ENCODE data around the gene CDK5. TPM values are rescaled to one million over a fixed set of nuclear protein-coding genes. Genes with fewer than 3 reads are reported as not detected.

The CDK5 gene
- total and polyA plus RNA-seq, 10 of the 15 experiments (the other 5 are each of a cell fraction or from before 2014, with no cell fraction given) = 1.5 to 33.4 (median 21.6) TPM

DNA sequence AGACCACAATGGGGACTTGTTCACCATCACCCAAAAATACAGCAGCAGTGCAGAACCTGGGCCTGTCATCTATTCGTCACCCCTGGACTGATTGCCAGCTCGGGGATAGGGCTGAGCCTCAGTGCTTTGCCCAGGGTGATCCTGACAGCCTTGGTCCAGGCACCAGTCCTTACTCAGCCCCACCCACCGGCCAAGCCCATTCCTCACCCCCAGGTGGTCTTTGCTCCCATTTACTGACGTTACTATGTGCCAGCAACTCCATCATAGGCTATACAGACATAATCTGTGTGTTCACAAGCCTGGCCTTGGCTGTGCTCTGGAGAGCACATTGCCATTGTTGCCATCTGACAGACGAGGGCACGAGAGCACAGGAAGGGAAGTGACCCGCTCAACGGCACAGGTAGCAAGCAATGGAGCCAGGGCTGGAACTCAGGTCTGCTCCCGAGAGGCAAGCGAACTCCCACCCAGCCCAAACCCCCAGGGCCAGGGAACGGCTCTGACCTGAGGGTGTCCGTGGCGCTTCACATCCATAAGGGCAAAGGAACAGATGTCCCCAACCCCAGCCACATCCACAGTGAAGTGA lies 40.2 kb downstream of the CDK5 start:
- Histone ChIP-seq H3K36me3 (ENCODE audit: control insufficient read depth in 2 of 2, insufficient read depth in 2 of 2, low read length in 1 of 2) (no peaks in the 10 kb centered on the region), H3K4me1 (ENCODE audit: control insufficient read depth, insufficient read depth, low read length) (peaks cover 9% of the 10 kb centered on the region), H3K27me3 (replicated peaks in 1 of 2; ENCODE audit: control insufficient read depth in 2 of 2, insufficient read depth in 2 of 2, low read length in 1 of 2) (peaks cover 8 to 10% of the 10 kb centered on the region in 2 experiments; a peak in 3 of 4 replicates), H3K9ac (ENCODE audit: control insufficient read depth, insufficient read depth, low read length) (no peak overlapping the region), H3K9me3 (replicated peaks; ENCODE audit: control insufficient read depth, insufficient read depth, low read length) (no peaks in the 10 kb centered on the region), H3K79me2 (ENCODE audit: control insufficient read depth, insufficient read depth, low read length) (no peaks in the 10 kb centered on the region), H2AFZ (ENCODE audit: control insufficient read depth, low read depth, low read length) (no peak overlapping the region), H3K4me3 (no peak overlapping the region), H3K27ac (ENCODE audit: control insufficient read depth, insufficient read depth) (no peak overlapping the region), H3K4me2 (ENCODE audit: control insufficient read depth, insufficient read depth) (no peak overlapping the region), H4K20me1 (ENCODE audit: control insufficient read depth, insufficient read depth) (no peaks in the 10 kb centered on the region)
- ChIA-PET RAD21 (ENCODE audit: unreplicated experiment) (no interaction called here), CTCF (interaction anchor here (1.1 to 2.4 kb wide), 8 partner anchors 9 to 55 kb away, joined by 3 to 14 read pairs (median 5); partner anchors contain the start of gene ABCB8), SMC1A (ENCODE audit: uncharacterized antibody, unreplicated experiment) (interaction anchor here (1.0 to 1.4 kb wide), 2 partner anchors 11 to 139 kb away, joined by 3 read pairs; partner anchors contain the start of gene ABCB8), POLR2A (no interaction called here)
- ATAC-seq = no peak
- no peak for DNase-seq (ENCODE audit: low read depth, low spot score)
- FAIRE-seq = no peak
- 24% methylated on average over 13 of the region's 13 CpGs for WGBS (ENCODE audit: insufficient coverage, insufficient replicate concordance, low lambda C conversion rate, missing lambda C conversion rate)
- TF ChIP-seq, protein P1, sequence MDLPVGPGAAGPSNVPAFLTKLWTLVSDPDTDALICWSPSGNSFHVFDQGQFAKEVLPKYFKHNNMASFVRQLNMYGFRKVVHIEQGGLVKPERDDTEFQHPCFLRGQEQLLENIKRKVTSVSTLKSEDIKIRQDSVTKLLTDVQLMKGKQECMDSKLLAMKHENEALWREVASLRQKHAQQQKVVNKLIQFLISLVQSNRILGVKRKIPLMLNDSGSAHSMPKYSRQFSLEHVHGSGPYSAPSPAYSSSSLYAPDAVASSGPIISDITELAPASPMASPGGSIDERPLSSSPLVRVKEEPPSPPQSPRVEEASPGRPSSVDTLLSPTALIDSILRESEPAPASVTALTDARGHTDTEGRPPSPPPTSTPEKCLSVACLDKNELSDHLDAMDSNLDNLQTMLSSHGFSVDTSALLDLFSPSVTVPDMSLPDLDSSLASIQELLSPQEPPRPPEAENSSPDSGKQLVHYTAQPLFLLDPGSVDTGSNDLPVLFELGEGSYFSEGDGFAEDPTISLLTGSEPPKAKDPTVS (IDR thresholded peaks at IDR 0.05; ENCODE audit: low read depth, low read length) = no peak
- no peak for TF ChIP-seq ZZZ3 (IDR thresholded peaks at IDR 0.05; ENCODE audit: control insufficient read depth, insufficient read length, low read depth)
- no TSS peak for BruUV-seq (replicated peaks)
- intact Hi-C loops (cut with micrococcal nuclease; ENCODE audit: unreplicated experiment) = no loop called here
- in situ Hi-C loops (cut with MboI) = no loop called here

DNA sequence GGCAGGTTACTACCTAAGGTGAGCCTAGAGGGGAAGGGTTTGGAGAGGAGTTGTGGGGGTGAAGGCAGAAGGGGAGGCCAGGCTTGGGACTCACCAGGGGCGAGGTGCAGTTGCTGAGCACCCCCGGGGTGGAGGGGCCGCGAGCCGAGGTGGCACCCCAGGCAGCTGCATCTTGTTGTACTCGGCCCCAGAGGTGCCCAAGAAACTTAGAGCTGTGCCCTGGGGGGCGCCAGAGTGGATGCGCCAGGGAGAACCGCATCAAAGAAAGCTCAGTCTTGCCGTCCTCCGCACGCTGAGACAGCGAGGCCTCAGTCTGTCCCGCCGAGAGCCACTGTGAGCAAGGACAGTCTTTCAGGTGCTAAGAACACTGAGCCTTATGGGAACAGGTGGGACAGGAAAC lies 40.8 kb downstream of the CDK5 start:
- POLR2A ChIA-PET = no interaction called here
- H4K20me1 ChIP-seq (ENCODE audit: control insufficient read depth, insufficient read depth) = no peaks in the 10 kb centered on the region
- H3K4me3 ChIP-seq = no peak overlapping the region
- H3K4me2 ChIP-seq (ENCODE audit: control insufficient read depth, insufficient read depth) = no peak overlapping the region
- H3K27ac ChIP-seq (ENCODE audit: control insufficient read depth, insufficient read depth) = no peak overlapping the region
- H3K9ac ChIP-seq (ENCODE audit: control insufficient read depth, insufficient read depth, low read length) = no peak overlapping the region
- peaks cover 8 to 10% of the 10 kb centered on the region in 2 experiments; a peak in 3 of 4 replicates for H3K27me3 ChIP-seq (replicated peaks in 1 of 2; ENCODE audit: control insufficient read depth in 2 of 2, insufficient read depth in 2 of 2, low read length in 1 of 2)
- CTCF ChIA-PET = interaction anchor here (1.1 to 1.9 kb wide), 3 partner anchors 11 to 54 kb away, joined by 4 to 5 read pairs (median 4); partner anchors contain the start of gene ABCB8
- intact Hi-C loops (cut with micrococcal nuclease; ENCODE audit: unreplicated experiment) (no loop called here), in situ Hi-C loops (cut with MboI) (no loop called here)
- no peaks in the 10 kb centered on the region for H3K9me3 ChIP-seq (replicated peaks; ENCODE audit: control insufficient read depth, insufficient read depth, low read length)
- H3K36me3 ChIP-seq (ENCODE audit: control insufficient read depth in 2 of 2, insufficient read depth in 2 of 2, low read length in 1 of 2) = no peaks in the 10 kb centered on the region
- SMC1A ChIA-PET (ENCODE audit: uncharacterized antibody, unreplicated experiment) = no interaction called here
- 70% methylated on average over 15 of the region's 15 CpGs for WGBS (ENCODE audit: insufficient coverage, insufficient replicate concordance, low lambda C conversion rate, missing lambda C conversion rate)
- no TSS peak for BruUV-seq (replicated peaks)
- no peak for DNase-seq (ENCODE audit: low read depth, low spot score)
- RAD21 ChIA-PET (ENCODE audit: unreplicated experiment) = no interaction called here
- peaks cover 9% of the 10 kb centered on the region for H3K4me1 ChIP-seq (ENCODE audit: control insufficient read depth, insufficient read depth, low read length)
- ATAC-seq = no peak
- no peak overlapping the region for H2AFZ ChIP-seq (ENCODE audit: control insufficient read depth, low read depth, low read length)
- no peak for FAIRE-seq
- H3K79me2 ChIP-seq (ENCODE audit: control insufficient read depth, insufficient read depth, low read length) = no peaks in the 10 kb centered on the region
- TF ChIP-seq POLR2AphosphoS2 (IDR thresholded peaks at IDR 0.05; ENCODE audit: low read depth, low read length) (no peak), CBX5 (IDR thresholded peaks at IDR 0.05; ENCODE audit: low read depth) (no peak), CHD2 (IDR thresholded peaks at IDR 0.05; ENCODE audit: borderline replicate concordance, low read depth, low read length) (no peak), ZNF24 (IDR thresholded peaks at IDR 0.05) (no peak), HDAC6 (IDR thresholded peaks at IDR 0.05; ENCODE audit: unreplicated experiment) (no peak), PAX5 (IDR thresholded peaks at IDR 0.05; ENCODE audit: borderline replicate concordance, low read depth, low read length) (no peak), CEBPB (IDR thresholded peaks at IDR 0.05; ENCODE audit: borderline replicate concordance in 1 of 2, low read depth in 2 of 2, low read length in 2 of 2) (no peak), HCFC1 (IDR thresholded peaks at IDR 0.05; ENCODE audit: low read length) (no peak), ATF7 (IDR thresholded peaks at IDR 0.05; ENCODE audit: low read depth) (no peak), ZZZ3 (IDR thresholded peaks at IDR 0.05; ENCODE audit: control insufficient read depth, insufficient read length, low read depth) (no peak), ASH2L (IDR thresholded peaks at IDR 0.05; ENCODE audit: borderline replicate concordance, low read depth) (no peak), SPI1 (IDR thresholded peaks at IDR 0.05; ENCODE audit: borderline replicate concordance, insufficient read depth, low read depth, low read length) (no peak), RFX5 (IDR thresholded peaks at IDR 0.05; ENCODE audit: low read depth, low read length) (no peak)
- TF ChIP-seq, protein P1 (IDR thresholded peaks at IDR 0.05; ENCODE audit: low read depth, low read length) = no peak
